ENCODE results near the gene EEF1G.
"Not testable (repeated sequence)": the region's sequence is repeated elsewhere in the genome, so short reads cannot be mapped to it uniquely, and the experiment has no call there.

Gene EEF1G

DNA sequence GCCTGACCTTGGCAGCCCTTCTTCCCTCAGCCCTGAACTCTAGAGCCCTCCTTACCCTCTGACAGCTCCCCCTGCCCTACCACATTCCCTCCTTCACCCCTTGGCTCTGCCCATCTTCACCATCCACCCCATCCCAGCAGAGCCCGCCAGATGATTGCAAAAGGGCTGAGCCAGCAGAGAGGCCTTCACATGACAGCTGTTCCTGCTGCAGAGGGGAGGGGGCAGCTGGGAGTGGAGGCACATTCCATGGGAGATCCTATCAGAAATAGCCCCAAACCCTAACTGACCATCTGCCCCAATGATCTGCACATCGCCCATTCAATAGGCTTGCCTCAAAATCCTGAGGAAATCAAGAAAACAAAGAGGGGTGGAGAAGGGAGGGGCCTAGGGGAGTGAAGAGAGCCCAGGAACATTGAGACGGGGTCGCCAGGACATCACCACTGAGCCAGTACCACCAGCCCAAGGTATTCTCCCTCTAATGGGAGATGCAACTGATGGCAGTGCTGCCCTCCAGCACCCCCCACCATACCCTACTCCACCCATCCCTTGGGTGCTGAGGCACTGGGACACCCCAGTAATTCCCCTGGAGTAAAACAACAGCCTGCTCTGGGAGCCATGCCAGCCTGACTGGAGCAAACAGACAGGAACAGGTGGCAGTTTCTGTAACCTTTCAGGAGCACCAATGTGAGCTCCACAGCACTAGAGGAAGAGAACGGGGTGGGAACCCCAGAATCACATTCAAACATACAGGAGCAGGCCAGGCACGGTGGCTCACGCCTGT lies 19.1 kb downstream of the EEF1G start:
- no peak for DNase-seq (ENCODE audit: low spot score)

GRCh38 chr11:62553839-62554361 lies 19.8 kb downstream of the EEF1G start:
- DNase-seq (ENCODE audit: low spot score): no peak

GRCh38 chr11:62553080-62553838 lies 20.4 kb downstream of the EEF1G start:
- no peak for DNase-seq (ENCODE audit: low spot score)

GRCh38 chr11:62552485-62553079 lies 21.1 kb downstream of the EEF1G start:
- no peak for DNase-seq (ENCODE audit: low spot score)

DNA sequence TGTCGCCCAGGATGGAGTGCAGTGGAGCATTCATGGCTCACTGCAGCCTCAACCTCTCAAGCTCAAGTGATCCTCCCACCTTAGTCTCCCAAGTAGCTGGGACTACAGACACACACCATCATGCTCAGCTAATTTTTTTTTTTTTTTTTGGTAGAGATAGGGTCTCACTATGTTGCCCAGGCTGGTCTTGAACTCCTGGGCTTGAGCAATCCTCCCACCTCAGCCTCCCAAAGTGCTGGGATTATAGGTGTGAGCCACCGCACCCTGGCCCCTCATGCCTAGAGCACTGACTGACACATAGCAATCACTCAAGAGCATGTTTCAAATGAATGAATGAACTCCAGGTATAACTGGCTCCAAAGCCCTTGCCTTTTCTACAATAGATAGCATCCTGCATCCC lies 23.2 kb downstream of the EEF1G start:
- DNase-seq (ENCODE audit: low spot score): not testable (repeated sequence)

DNA sequence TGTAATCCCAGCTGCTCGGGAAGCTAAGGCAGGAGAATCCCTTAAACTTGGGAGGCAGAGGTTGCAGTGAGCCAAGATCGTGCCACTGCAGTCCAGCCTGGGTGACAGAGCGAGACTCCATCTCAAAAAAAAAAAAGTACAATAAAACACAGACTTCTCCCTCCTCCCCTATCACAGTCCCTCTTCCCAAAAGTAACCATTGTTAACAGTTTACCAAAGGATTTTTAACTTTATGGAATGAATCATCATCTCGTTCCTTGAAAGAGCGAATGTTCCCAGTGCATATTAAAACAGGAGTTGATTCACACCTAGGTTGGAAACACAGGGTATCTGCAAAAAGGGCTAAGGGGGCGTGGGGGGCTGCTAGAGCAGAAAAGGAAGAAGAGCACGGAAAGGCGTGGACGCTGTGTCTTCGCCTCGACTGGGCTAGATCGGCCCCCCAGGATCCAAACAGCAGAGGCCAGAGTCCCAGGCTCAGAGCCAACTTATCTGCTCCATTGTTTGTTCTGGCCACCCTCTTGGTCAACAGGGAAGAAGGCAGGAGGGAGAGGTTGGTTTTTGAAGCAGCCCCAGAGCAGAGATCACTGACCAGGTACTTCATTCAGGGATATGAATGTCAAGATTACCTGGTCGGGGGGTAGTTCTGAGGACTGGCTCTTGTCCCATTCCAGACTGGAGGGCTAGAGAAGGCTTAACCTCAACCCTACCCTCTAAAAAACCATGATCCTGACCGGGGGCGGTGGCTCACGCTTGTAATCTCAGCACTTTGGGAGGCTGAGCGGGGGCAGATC lies 25.0 kb downstream of the EEF1G start:
- DNase-seq (ENCODE audit: low spot score): no peak

DNA sequence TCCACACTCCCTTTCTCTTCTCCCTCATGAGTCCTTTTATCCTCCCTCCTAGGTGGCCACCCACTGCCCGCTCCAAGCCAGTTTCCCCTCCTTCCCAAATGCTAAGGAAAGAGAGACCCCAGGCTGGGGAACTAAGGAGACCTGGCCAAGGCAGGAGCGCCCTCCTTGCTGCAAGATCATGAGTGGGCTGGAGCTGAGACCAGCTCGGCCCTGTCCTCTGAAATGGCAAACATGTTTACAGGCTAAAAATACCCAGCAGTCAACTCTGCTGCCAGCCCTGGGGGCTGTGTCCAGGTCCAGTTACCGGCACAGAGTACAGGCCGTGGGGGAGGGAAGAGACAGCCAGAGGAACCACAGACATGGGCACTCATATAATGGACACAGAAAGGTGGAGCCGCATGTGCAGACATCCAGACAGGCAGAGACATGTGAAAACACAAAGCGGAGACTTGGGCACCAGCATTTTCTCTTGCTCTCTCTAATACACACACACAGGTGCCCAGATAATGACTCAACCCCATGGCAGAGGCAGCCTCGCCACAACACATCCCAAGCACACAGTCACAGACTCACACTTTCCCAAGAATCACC lies 25.9 kb downstream of the EEF1G start:
- DNase-seq (ENCODE audit: low spot score): no peak

- no peak for DNase-seq (ENCODE audit: low spot score)
Measured at GRCh38 chr11:62546929-62547625, 26.6 kb downstream of the EEF1G start.

GRCh38 chr11:62546244-62546928 lies 27.3 kb downstream of the EEF1G start, which contains the start of gene AHNAK:
AHNAK (minus strand) TSS chr11:62546806; CDS start chr11:62536098, 10,708 bp downstream.
- peak; percentile 48 for DNase-seq (ENCODE audit: low spot score)

- DNase-seq (ENCODE audit: low spot score): no peak
Measured at GRCh38 chr11:62545437-62546243, 28.1 kb downstream of the EEF1G start.

- DNase-seq (ENCODE audit: low spot score): no peak
Measured at GRCh38 chr11:62544581-62545436, 28.9 kb downstream of the EEF1G start.

GRCh38 chr11:62543680-62544444 lies 29.8 kb downstream of the EEF1G start:
- DNase-seq (ENCODE audit: low spot score): no peak

DNA sequence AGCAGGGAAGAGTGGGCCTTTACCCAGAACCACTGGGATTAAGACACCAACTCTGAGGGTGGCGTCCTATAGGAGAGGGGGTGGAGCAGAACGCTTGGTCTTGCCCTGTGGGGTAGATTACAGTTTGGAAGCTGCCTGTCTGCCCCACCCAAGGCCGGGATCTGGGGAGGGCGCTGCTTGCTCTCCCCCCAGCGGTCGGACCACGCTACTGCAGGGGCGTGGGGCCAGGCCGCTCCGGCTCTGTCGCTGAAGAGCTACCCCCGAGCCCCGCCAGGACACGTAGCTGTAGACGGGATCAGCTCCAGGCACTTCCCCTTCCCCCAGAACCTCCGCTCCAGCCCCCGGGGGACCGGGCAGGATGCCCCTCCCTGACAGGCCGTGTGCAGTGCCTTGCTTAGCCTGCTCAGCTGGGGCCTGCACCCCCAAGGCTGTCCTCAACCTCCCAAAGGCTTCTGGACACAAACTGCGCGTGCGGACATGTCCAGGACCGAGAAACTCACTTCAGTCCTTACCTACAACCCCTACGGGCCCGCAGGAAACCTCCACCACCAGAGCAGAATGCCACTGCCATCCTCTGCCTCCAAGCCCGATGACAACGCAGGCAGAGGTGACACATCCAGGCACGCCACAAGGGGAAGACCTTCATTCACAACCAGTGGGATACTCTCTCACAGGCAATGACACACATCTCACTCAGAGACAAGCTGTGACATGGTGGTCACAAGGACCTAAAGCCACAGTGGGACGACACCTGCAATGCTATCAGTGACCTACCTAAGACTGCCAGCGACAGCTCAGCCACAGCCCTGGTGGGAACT lies 30.7 kb downstream of the EEF1G start:
- DNase-seq (ENCODE audit: low spot score): peak; percentile 80

DNA sequence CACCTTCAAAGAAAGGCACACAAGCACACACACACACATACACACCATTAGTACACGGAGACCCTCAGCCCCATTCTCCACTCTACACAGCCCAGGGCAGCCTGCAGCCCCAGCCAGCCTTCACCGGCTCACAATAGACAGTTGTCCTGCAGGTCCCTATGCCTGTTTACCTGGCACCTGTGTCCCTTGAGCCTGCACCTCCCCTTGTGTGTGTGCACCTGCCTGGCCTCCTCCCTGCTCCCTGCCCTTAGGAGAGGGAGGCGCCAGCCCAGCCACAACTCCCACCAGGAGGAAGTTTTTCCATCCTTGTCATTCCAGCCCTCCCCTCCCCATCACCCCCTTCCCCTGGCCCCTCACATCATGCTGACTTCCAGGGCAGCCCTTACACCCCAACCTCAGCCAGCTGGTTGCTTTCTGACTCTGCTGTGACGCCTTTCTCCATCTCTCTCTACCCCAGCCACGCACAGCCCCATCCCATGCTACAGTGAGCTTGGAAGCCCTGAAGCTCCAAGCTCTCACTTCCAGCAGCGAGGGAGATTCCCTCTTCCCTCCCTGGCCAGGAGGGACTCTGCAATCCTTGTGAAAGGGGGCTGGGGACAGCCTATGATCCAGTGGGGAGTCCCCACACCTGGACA lies 31.5 kb downstream of the EEF1G start:
- DNase-seq (ENCODE audit: low spot score): no peak

DNA sequence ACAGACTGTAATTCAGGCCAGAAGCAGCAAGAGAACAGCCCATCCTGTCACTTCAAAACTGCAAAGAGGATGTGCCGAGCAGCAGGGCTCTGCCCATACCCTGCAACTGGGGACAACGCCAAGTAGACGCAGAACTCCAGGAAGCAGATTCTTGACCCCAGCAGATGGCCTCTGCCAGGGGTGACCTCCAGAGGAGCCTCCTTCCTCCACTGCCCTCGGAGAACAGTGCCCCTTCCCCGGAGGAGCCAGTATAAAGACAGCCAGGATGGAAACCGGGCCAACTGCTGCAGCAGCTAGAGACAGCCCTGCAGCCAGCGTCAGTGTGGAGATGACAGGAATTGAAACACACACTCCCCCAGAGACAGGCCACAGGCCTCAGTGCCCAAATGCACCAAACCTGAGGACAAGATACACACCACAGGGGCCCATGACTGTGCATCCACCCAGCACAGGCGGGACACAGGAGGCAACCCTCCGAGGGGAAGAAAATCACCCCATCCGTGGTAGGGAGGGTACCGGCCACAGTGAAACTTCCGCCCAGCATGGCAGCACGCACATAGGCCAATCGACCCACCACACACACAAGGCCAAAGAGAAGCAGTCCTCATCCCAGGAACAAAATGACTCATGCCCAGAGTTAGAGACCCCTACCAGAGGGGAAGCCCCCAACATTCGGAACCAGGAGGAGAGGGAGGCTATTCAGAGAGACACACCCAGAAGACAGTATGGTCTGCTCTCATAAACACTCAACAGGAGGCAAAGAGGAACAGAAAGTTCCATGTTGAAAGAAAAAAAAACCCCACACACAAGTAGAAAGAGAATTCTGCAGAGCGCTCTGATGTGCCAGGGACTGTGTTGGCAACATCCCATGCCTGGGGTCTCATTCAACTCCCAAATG lies 32.6 kb downstream of the EEF1G start:
- peak; percentile 46 for DNase-seq (ENCODE audit: low spot score)

Data from germinal center (tissue), 1 donor.